Endodermal cell (in vitro differentiated cells): Measurements from ENCODE around the gene KIAA2012. TPM values are rescaled to one million over a fixed set of nuclear protein-coding genes. Genes with fewer than 3 reads are reported as not detected.

Experiments
- DNase-seq: peaks from one replicate; pipeline ENCODE4 v3.0.0-alpha.2; 2017
- H3K27ac ChIP-seq: 2 replicates; pipeline ENCODE4 v1.5.1; 2013; ENCODE audit warnings: mild to moderate bottlenecking, low read depth, low read length, moderate library complexity
- H3K27me3 ChIP-seq: 2 replicates; pipeline ENCODE4 v1.6.1; 2013; ENCODE audit warnings: mild to moderate bottlenecking, low read length, moderate library complexity; ENCODE audit not compliant: insufficient read depth, control insufficient read depth, poor library complexity, severe bottlenecking
- H3K36me3 ChIP-seq: 2 replicates; pipeline ENCODE4 v1.7.0; 2013; ENCODE audit warnings: mild to moderate bottlenecking, low read length, moderate library complexity; ENCODE audit not compliant: control insufficient read depth, insufficient read depth
- H3K4me1 ChIP-seq: one replicate; pipeline ENCODE4 v1.7.0; 2013; ENCODE audit warnings: low read length; ENCODE audit not compliant: control insufficient read depth, insufficient read depth
- H3K4me3 ChIP-seq: 2 replicates; pipeline ENCODE4 v1.5.1; 2013; ENCODE audit warnings: mild to moderate bottlenecking, low read length, moderate library complexity
- H3K9ac ChIP-seq: 2 replicates; pipeline ENCODE4 v1.6.1; 2013; ENCODE audit warnings: mild to moderate bottlenecking, low read length, moderate library complexity; ENCODE audit not compliant: poor library complexity, severe bottlenecking; ENCODE audit errors: extremely low read depth
- H3K9me3 ChIP-seq: 2 replicates; pipeline ENCODE4 v1.6.1; 2013; ENCODE audit warnings: mild to moderate bottlenecking, low read length, moderate library complexity; ENCODE audit not compliant: control insufficient read depth
- H3K27ac Mint-ChIP-seq: 2 replicates; pipeline ENCODE4 v1.8.0; 2020; ENCODE audit warnings: mixed read lengths
- H3K27me3 Mint-ChIP-seq: 2 replicates; pipeline ENCODE4 v1.8.0; 2021; ENCODE audit warnings: mild to moderate bottlenecking, mixed read lengths; ENCODE audit not compliant: insufficient read depth
- H3K36me3 Mint-ChIP-seq: 2 replicates; pipeline ENCODE4 v1.8.0; 2020; ENCODE audit warnings: low read depth, mixed read lengths
- H3K4me1 Mint-ChIP-seq: 2 replicates; pipeline ENCODE4 v1.8.0; 2020; ENCODE audit warnings: mixed read lengths
- H3K4me3 Mint-ChIP-seq: 2 replicates; pipeline ENCODE4 v1.8.0; 2020; ENCODE audit warnings: mild to moderate bottlenecking, moderate library complexity, mixed read lengths
- H3K9me3 Mint-ChIP-seq: 2 replicates; pipeline ENCODE4 v1.8.0; 2020; ENCODE audit warnings: mild to moderate bottlenecking, mixed read lengths
- WGBS, 2 experiments: methylation state at CpG; one replicate each; pipeline versions ENCODE4 v1.1.5 to v1.1.7; 2013; ENCODE audit warnings: missing lambda C conversion rate in 2 of 2, mixed read lengths in 1 of 2; ENCODE audit not compliant: insufficient coverage in 1 of 2, insufficient read length in 1 of 2; 5-methylcytosine and 5-hydroxymethylcytosine counted together
- total RNA-seq, 2 donors: library from RNA; stranded (reverse); fragmentation: NEBNext Ultra II Directional in 1 of 2; extraction: Animal tissue kit (Norgen Biotek cat#: 25700) in 1 of 2; gene quantifications; 2 replicates in 1 of 2; 3 replicates in 1 of 2; pipeline ENCODE4 v1.2.1, GENCODE V29; 2021
- TF ChIP-seq, protein P1 (sequence below): fragments of 200-600 bp; sonication (generic); conservative IDR thresholded peaks from 2 replicates; pipeline ENCODE4 v1.5.0; 2021; ENCODE audit warnings: antibody characterized with exemption, mild to moderate bottlenecking

The KIAA2012 gene
- total RNA-seq, 2 donors from 2014 or later: 0.62 to 1.0 TPM

- TF ChIP-seq, protein P1, sequence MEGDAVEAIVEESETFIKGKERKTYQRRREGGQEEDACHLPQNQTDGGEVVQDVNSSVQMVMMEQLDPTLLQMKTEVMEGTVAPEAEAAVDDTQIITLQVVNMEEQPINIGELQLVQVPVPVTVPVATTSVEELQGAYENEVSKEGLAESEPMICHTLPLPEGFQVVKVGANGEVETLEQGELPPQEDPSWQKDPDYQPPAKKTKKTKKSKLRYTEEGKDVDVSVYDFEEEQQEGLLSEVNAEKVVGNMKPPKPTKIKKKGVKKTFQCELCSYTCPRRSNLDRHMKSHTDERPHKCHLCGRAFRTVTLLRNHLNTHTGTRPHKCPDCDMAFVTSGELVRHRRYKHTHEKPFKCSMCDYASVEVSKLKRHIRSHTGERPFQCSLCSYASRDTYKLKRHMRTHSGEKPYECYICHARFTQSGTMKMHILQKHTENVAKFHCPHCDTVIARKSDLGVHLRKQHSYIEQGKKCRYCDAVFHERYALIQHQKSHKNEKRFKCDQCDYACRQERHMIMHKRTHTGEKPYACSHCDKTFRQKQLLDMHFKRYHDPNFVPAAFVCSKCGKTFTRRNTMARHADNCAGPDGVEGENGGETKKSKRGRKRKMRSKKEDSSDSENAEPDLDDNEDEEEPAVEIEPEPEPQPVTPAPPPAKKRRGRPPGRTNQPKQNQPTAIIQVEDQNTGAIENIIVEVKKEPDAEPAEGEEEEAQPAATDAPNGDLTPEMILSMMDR: no peak
- Mint-ChIP-seq H3K27me3 (peaks cover 12% of the 10 kb centered on the region), H3K4me1 (peaks cover 43% of the 10 kb centered on the region), H3K27ac (no peak overlapping the region), H3K9me3 (no peaks in the 10 kb centered on the region), H3K4me3 (no peak overlapping the region), H3K36me3 (no peaks in the 10 kb centered on the region)
- Histone ChIP-seq H3K36me3 (no peaks in the 10 kb centered on the region), H3K27me3 (no peaks in the 10 kb centered on the region), H3K4me3 (no peak overlapping the region), H3K27ac (no peak overlapping the region), H3K4me1 (peaks cover 11% of the 10 kb centered on the region), H3K9me3 (no peaks in the 10 kb centered on the region), H3K9ac (no peak overlapping the region)
- no peak for DNase-seq
- WGBS, 2 experiments: 96% methylated on average over 1 of the region's 1 CpG; no CpG with 5 or more reads in 1 of the 2 experiments
Measured at GRCh38 chr2:202165945-202166344, 92.9 kb downstream of the KIAA2012 start.

DNA sequence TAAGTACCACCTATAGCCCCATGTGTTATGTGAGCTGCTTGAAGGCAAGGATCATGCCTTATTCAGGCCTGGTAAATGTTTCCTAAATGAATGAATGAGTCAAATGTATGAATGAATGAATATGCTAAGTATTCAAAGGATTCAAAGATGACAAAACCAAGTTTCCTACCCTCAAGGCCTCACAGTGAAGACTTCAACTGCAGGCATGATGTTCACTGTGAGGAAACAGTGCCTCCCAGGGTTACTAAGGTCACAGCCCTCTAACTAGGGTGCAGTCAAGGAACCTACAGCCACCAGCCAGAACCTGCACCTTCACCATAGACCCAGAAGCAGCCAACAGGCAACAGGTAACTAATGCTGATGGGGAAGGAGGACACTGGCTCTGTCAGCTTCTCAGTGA lies 96.1 kb downstream of the KIAA2012 start:
- H3K36me3 ChIP-seq: no peaks in the 10 kb centered on the region
- H3K9ac ChIP-seq: no peak overlapping the region
- Mint-ChIP-seq H3K27ac (no peak overlapping the region), H3K36me3 (no peaks in the 10 kb centered on the region), H3K4me1 (peaks cover 31% of the 10 kb centered on the region), H3K27me3 (peaks cover 32% of the 10 kb centered on the region), H3K4me3 (no peak overlapping the region), H3K9me3 (no peaks in the 10 kb centered on the region)
- H3K4me1 ChIP-seq: peaks cover 7% of the 10 kb centered on the region
- H3K27me3 ChIP-seq: no peaks in the 10 kb centered on the region
- H3K27ac ChIP-seq: no peak overlapping the region
- no peak for DNase-seq
- TF ChIP-seq, protein P1: no peak
- no peaks in the 10 kb centered on the region for H3K9me3 ChIP-seq
- H3K4me3 ChIP-seq: no peak overlapping the region

- TF ChIP-seq, protein P1: no peak
- H3K4me3 ChIP-seq: no peak overlapping the region
- Mint-ChIP-seq H3K9me3 (peaks cover under 1% of the 10 kb centered on the region), H3K27me3 (peaks cover 32% of the 10 kb centered on the region), H3K36me3 (no peaks in the 10 kb centered on the region), H3K27ac (no peak overlapping the region), H3K4me1 (peaks cover 26% of the 10 kb centered on the region), H3K4me3 (no peak overlapping the region)
- WGBS, 2 experiments: 88 to 93% methylated on average over 7 to 8 of the region's 8 CpGs
- no peaks in the 10 kb centered on the region for H3K36me3 ChIP-seq
- no peak for DNase-seq
- H3K9ac ChIP-seq: no peak overlapping the region
- no peaks in the 10 kb centered on the region for H3K27me3 ChIP-seq
- peaks cover under 1% of the 10 kb centered on the region for H3K9me3 ChIP-seq
- H3K27ac ChIP-seq: no peak overlapping the region
- peaks cover 4% of the 10 kb centered on the region for H3K4me1 ChIP-seq
Measured at GRCh38 chr2:202169832-202170424, 96.9 kb downstream of the KIAA2012 start.
